ENCODE results near the gene CD300LF.

GRCh38 chr17:74729866-74730265, 17.1 kb upstream of the CD300LF start:
- TF ChIP-seq CTCF (IDR thresholded peaks at IDR 0.05): no peak
- TF ChIP-seq POLR2A (IDR thresholded peaks at IDR 0.05): no peak
